ENCODE results near the gene OLFM4.

GRCh38 chr13:53079691-53080090, 51.1 kb downstream of the OLFM4 start:
- TF ChIP-seq CTCF (IDR thresholded peaks at IDR 0.05), result no peak
- no peak for TF ChIP-seq POLR2A (IDR thresholded peaks at IDR 0.05)
- TF ChIP-seq POLR2AphosphoS5 (IDR thresholded peaks at IDR 0.05), result no peak
